ENCODE results near the gene RFPL1.
A peak's percentile ranks its signal among the peaks of the same experiment; 100 is the strongest.
"Not testable (repeated sequence)": the region's sequence is repeated elsewhere in the genome, so short reads cannot be mapped to it uniquely, and the experiment has no call there.

Gene RFPL1

GRCh38 chr22:29479417-29480261 is 41.3 kb downstream of the RFPL1 start, which contains the start of gene NEFH:
Gene NEFH (plus strand): TSS chr22:29480218. CDS start chr22:29480263, 45 bp downstream.
- DNase-seq (ENCODE audit: low spot score), result peak; percentile 40

- no peak for DNase-seq (ENCODE audit: low spot score)
Measured at GRCh38 chr22:29480262-29480511, 41.8 kb downstream of the RFPL1 start.

- no peak for DNase-seq (ENCODE audit: low spot score)
Measured at GRCh38 chr22:29480512-29481264, 42.3 kb downstream of the RFPL1 start.

- peak; percentile 45 for DNase-seq (ENCODE audit: low spot score)
Measured at GRCh38 chr22:29481265-29482000, 43.0 kb downstream of the RFPL1 start.

- no peak for DNase-seq (ENCODE audit: low spot score)
Measured at GRCh38 chr22:29482253-29482652, 43.9 kb downstream of the RFPL1 start.

GRCh38 chr22:29482726-29483125 is 44.3 kb downstream of the RFPL1 start:
- no peak for DNase-seq (ENCODE audit: low spot score)

GRCh38 chr22:29483254-29483653 is 44.9 kb downstream of the RFPL1 start:
- no peak for DNase-seq (ENCODE audit: low spot score)

- DNase-seq (ENCODE audit: low spot score), result no peak
Measured at GRCh38 chr22:29484642-29485041, 46.3 kb downstream of the RFPL1 start.

- no peak for DNase-seq (ENCODE audit: low spot score)
Measured at GRCh38 chr22:29485448-29485847, 47.1 kb downstream of the RFPL1 start.

GRCh38 chr22:29487426-29487986 is 49.1 kb downstream of the RFPL1 start:
- no peak for DNase-seq (ENCODE audit: low spot score)

- DNase-seq (ENCODE audit: low spot score), result not testable (repeated sequence)
Measured at GRCh38 chr22:29489127-29489780, 50.9 kb downstream of the RFPL1 start.

GRCh38 chr22:29491012-29491411 is 52.6 kb downstream of the RFPL1 start:
- DNase-seq (ENCODE audit: low spot score), result no peak

Measured in HuH-7.5 (cell line).